H1 (cell line): Measurements from ENCODE around the gene SCN8A. TPM values are rescaled to one million over a fixed set of nuclear protein-coding genes. Genes with fewer than 3 reads are reported as not detected.

Source experiments
- CREB1 ChIP-seq: IDR thresholded peaks from 2 replicates; pipeline ENCODE4 v1.6.1; 2012; ENCODE audit warnings: inconsistent platforms
- FOSL1 ChIP-seq: IDR thresholded peaks from 2 replicates; pipeline ENCODE4 v1.6.1; 2011; ENCODE audit warnings: mild to moderate bottlenecking, low read depth, low read length, moderate library complexity; ENCODE audit not compliant: insufficient read depth
- polyA plus RNA-seq, 7 experiments: library from polyadenylated mRNA; depleted of rRNA in 3 of 7; stranded (reverse) in 5 of 7; unstranded in 2 of 7; fragments of >200 nt in 5 of 7; fragments of 200-250 nt in 2 of 7; gene quantifications; 1 replicate in 5 of 7; 2 replicates in 1 of 7; 4 replicates in 1 of 7; pipeline versions ENCODE4 v1.2.1 to v1.2.3, GENCODE V29; 2011 to 2013; ENCODE audit warnings: missing spikeins in 2 of 7, mixed read lengths in 2 of 7
- total RNA-seq: library from RNA; stranded (reverse); fragmentation: NEBNext Ultra II Directional; extraction: Animal tissue kit (Norgen Biotek cat#: 25700); gene quantifications from 2 replicates; pipeline ENCODE4 v1.2.1, GENCODE V29; 2021

SCN8A gene
- total and polyA plus RNA-seq, 2 of the 8 experiments (the other 6 are each of a cell fraction or from before 2014, with no cell fraction given), result 6.3 to 10.7 TPM

GRCh38 chr12:51845482-51845881 lies 254.4 kb downstream of the SCN8A start (continued):
- no peak for TF ChIP-seq FOSL1
- TF ChIP-seq CREB1, result no peak
- TF ChIP-seq, all 59 proteins: peak for 0
